ENCODE data around the gene BRINP2.

DNA sequence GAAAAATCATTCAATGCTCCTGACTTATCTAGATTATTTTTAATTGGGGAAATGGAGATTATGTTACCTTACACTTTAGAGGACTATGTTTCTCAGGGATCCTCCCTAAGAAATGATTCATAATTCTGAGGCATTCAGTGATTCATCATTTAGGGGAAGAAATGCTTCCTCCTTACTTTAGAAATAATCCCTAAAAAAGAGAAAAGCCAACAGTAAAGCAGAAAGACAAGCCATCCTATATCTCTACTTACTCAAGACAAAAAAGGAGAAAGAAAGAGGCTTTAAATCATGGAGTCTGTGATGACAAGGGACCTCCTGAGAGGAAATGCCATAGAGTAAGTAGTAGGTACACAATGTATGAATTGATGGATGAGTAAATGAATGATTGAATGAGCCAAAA lies 137.0 kb downstream of the BRINP2 start:
- no peak for TF ChIP-seq EP300 (IDR thresholded peaks at IDR 0.05)
- TF ChIP-seq, protein P1, sequence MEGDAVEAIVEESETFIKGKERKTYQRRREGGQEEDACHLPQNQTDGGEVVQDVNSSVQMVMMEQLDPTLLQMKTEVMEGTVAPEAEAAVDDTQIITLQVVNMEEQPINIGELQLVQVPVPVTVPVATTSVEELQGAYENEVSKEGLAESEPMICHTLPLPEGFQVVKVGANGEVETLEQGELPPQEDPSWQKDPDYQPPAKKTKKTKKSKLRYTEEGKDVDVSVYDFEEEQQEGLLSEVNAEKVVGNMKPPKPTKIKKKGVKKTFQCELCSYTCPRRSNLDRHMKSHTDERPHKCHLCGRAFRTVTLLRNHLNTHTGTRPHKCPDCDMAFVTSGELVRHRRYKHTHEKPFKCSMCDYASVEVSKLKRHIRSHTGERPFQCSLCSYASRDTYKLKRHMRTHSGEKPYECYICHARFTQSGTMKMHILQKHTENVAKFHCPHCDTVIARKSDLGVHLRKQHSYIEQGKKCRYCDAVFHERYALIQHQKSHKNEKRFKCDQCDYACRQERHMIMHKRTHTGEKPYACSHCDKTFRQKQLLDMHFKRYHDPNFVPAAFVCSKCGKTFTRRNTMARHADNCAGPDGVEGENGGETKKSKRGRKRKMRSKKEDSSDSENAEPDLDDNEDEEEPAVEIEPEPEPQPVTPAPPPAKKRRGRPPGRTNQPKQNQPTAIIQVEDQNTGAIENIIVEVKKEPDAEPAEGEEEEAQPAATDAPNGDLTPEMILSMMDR (IDR thresholded peaks at IDR 0.05) = no peak

Data from sigmoid colon (tissue), 4 donors.